Activated T-helper 2 cell treated with anti-CD3 and anti-CD28 coated beads, Interferon-gamma antibody, Interleukin-2, Interleukin-4, amounts not matched to agents 10 μg/mL and 5 μg/mL and 100 μg/mL, durations not matched to agents 14 hours and 24 hours and 36 hours (primary cell): ENCODE measurements around the gene KRTAP9-2. TPM values are rescaled to one million over a fixed set of nuclear protein-coding genes. Genes with fewer than 3 reads are reported as not detected.
"Not testable (repeated sequence)": the region's sequence is repeated elsewhere in the genome, so short reads cannot be mapped to it uniquely, and the experiment has no call there.

Experiments
- DNase-seq: peaks from one replicate; pipeline ENCODE4 v3.0.0; 2021; ENCODE audit warnings: low spot score
- H3K27ac Mint-ChIP-seq: one replicate; pipeline ENCODE4 v1.8.0; 2021; ENCODE audit warnings: mixed read lengths
- H3K27me3 Mint-ChIP-seq: one replicate; pipeline ENCODE4 v1.8.0; 2021; ENCODE audit warnings: low read depth, mixed read lengths
- H3K36me3 Mint-ChIP-seq: one replicate; pipeline ENCODE4 v1.8.0; 2021; ENCODE audit warnings: low read depth, mixed read lengths
- H3K4me1 Mint-ChIP-seq: one replicate; pipeline ENCODE4 v1.8.0; 2021; ENCODE audit warnings: low read depth, mixed read lengths
- H3K4me3 Mint-ChIP-seq: one replicate; pipeline ENCODE4 v1.8.0; 2021; ENCODE audit warnings: low read depth, mild to moderate bottlenecking, moderate library complexity, mixed read lengths
- H3K9me3 Mint-ChIP-seq: one replicate; pipeline ENCODE4 v1.8.0; 2021; ENCODE audit warnings: mixed read lengths
- intact Hi-C: fragments of 100-400 bp; cut with micrococcal nuclease; formaldehyde crosslinking; loops from one replicate; pipeline ENCODE4 v1.15.1; 2023
- total RNA-seq: library from RNA; stranded (reverse); gene quantifications from 2 replicates; pipeline ENCODE4 v1.2.3, GENCODE V29; 2022

Gene KRTAP9-2
- total RNA-seq, 1 donor from 2014 or later, result not detected

- intact Hi-C loops, result no loop called here
- H3K9me3 Mint-ChIP-seq, result no peaks in the 10 kb centered on the region
Observed at GRCh38 chr17:41251261-41251660, 24.8 kb downstream of the KRTAP9-2 start.

DNA sequence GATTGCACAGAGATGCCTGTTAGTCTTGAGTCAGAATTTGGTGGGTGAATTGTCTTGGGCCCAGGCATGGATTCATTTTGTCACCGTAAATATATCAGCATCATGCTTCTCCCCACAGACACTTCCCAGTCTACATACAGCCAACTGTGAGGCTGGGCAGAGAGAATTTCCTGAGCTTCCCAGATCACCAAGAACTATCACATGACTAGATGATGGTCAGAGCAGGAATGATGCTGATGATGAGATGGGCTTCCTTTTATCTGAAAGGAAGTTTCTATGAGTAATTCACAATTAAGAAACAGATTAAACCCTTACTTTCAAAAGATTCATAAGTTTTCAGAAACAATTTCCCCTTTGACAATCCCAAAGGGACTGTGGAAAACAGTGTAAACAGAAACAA, 28.4 kb downstream of the KRTAP9-2 start:
- Mint-ChIP-seq H3K27ac (no peak overlapping the region), H3K27me3 (peaks cover 37% of the 10 kb centered on the region), H3K9me3 (no peaks in the 10 kb centered on the region), H3K4me1 (no peaks in the 10 kb centered on the region), H3K4me3 (no peak overlapping the region), H3K36me3 (no peaks in the 10 kb centered on the region)
- intact Hi-C loops, result no loop called here
- no peak for DNase-seq

More at GRCh38 chr17:41251261-41251660, 24.8 kb downstream of the KRTAP9-2 start:
- H3K4me1 Mint-ChIP-seq, result no peaks in the 10 kb centered on the region
- DNase-seq, result no peak
- no peaks in the 10 kb centered on the region for H3K36me3 Mint-ChIP-seq
- no peak overlapping the region for H3K27ac Mint-ChIP-seq
- peaks cover 22% of the 10 kb centered on the region for H3K27me3 Mint-ChIP-seq
- H3K4me3 Mint-ChIP-seq, result no peak overlapping the region

- H3K36me3 Mint-ChIP-seq, H3K4me3 Mint-ChIP-seq, intact Hi-C loops, DNase-seq, H3K27ac Mint-ChIP-seq, H3K9me3 Mint-ChIP-seq, H3K4me1 Mint-ChIP-seq: not testable (repeated sequence)
- H3K27me3 Mint-ChIP-seq, result peaks cover 33% of the 10 kb centered on the region
Observed at GRCh38 chr17:41255381-41256290, 29.2 kb downstream of the KRTAP9-2 start, which contains the start of gene KRTAP9-9. Gene KRTAP9-9 (plus strand): TSS chr17:41255384.

GRCh38 chr17:41256291-41256685, 29.8 kb downstream of the KRTAP9-2 start:
- Mint-ChIP-seq H3K27ac (no peak overlapping the region), H3K4me1 (no peaks in the 10 kb centered on the region), H3K27me3 (peaks cover 39% of the 10 kb centered on the region), H3K36me3 (no peaks in the 10 kb centered on the region), H3K9me3 (no peaks in the 10 kb centered on the region), H3K4me3 (no peak overlapping the region)
- intact Hi-C loops, result no loop called here
- DNase-seq, result no peak

DNA sequence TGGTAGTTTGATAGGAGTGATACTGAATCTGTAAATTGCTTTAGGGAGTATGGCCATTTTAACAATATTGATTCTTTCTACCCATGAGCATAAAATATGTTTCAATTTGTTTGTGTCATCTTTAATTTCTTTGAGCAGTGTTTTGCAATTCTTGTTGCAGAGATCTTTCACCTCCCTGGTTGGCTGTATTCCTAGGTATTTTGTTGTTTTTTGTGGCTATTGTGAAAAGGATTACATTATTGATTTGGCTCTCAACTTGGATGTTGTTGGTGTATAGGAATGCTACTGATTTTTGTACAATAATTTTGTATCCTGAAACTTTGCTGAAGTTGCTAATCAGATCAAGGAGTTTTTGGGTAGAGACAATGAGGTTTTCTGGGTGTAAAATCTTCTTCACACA, 32.0 kb downstream of the KRTAP9-2 start:
- intact Hi-C loops, result no loop called here
- DNase-seq, result no peak
- H3K36me3 Mint-ChIP-seq, result no peaks in the 10 kb centered on the region
- no peaks in the 10 kb centered on the region for H3K4me1 Mint-ChIP-seq
- no peak overlapping the region for H3K4me3 Mint-ChIP-seq
- peaks cover 41% of the 10 kb centered on the region for H3K27me3 Mint-ChIP-seq
- H3K27ac Mint-ChIP-seq, result no peak overlapping the region
- no peaks in the 10 kb centered on the region for H3K9me3 Mint-ChIP-seq

DNA sequence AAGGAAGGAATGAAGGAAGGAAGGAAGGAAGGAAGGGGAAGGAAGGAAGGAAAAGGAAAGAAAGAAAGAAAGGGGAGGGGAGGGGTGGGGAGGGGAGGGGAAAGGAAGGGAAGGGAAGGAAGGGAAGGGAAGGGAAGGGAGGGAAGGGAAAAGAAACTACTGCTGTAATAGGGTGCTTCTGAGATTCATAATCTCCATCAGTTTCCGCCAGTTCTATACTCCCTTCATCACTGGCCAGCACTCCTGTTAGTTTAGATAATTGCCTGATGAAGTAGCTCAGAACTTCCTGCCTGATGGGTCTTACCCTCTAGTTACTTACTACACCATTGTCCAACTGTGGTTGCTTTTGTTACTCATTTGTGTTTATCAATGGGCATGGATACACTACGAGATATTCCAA, 36.8 kb downstream of the KRTAP9-2 start:
- intact Hi-C loops, result no loop called here

DNA sequence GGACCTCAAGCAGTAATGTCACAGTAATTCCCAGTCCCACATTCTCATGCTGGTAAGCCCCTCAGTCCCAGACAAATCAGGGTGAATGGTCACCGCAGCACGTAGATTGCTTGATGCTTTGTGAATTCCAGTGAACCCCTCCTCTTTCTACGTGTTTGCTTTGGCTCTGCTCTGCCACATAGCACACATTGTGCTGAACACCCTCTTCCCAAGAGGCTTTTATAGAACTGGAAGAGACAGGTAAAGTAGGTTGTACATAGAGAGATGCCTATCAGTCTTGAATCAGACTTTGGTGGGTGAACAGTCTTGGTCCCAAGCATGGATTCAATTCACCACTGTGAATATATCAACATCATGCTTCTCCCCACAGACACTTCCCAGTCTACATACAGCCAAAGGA, 38.2 kb downstream of the KRTAP9-2 start:
- DNase-seq, result no peak
- peaks cover 21% of the 10 kb centered on the region for H3K27me3 Mint-ChIP-seq
- no peak overlapping the region for H3K27ac Mint-ChIP-seq
- no peaks in the 10 kb centered on the region for H3K9me3 Mint-ChIP-seq
- H3K4me3 Mint-ChIP-seq, result no peak overlapping the region
- no peaks in the 10 kb centered on the region for H3K36me3 Mint-ChIP-seq
- no peaks in the 10 kb centered on the region for H3K4me1 Mint-ChIP-seq
- intact Hi-C loops, result no loop called here

More for the DNA sequence above, 36.8 kb downstream of the KRTAP9-2 start:
- no peak overlapping the region for H3K4me3 Mint-ChIP-seq
- no peaks in the 10 kb centered on the region for H3K36me3 Mint-ChIP-seq
- DNase-seq, result no peak
- H3K27me3 Mint-ChIP-seq, result peaks cover 25% of the 10 kb centered on the region
- no peaks in the 10 kb centered on the region for H3K9me3 Mint-ChIP-seq
- no peaks in the 10 kb centered on the region for H3K4me1 Mint-ChIP-seq
- H3K27ac Mint-ChIP-seq, result no peak overlapping the region

GRCh38 chr17:41265078-41265477, 38.6 kb downstream of the KRTAP9-2 start, which contains the start of gene KRTAP9-6:
Gene KRTAP9-6 (plus strand): TSS chr17:41265378. CDS start chr17:41265378, 0 bp downstream.
- Mint-ChIP-seq H3K4me1 (no peaks in the 10 kb centered on the region), H3K4me3 (no peak within 1 kb of the TSS), H3K27me3 (peaks cover 21% of the 10 kb centered on the region), H3K36me3 (no peaks in the 10 kb centered on the region), H3K9me3 (no peaks in the 10 kb centered on the region), H3K27ac (no peak within 1 kb of the TSS)
- no peak for DNase-seq
- intact Hi-C loops, result no loop called here

- H3K36me3 Mint-ChIP-seq, result no peaks in the 10 kb centered on the region
- no peaks in the 10 kb centered on the region for H3K9me3 Mint-ChIP-seq
- no peak overlapping the region for H3K27ac Mint-ChIP-seq
- H3K27me3 Mint-ChIP-seq, result peaks cover 3% of the 10 kb centered on the region
- no peak for DNase-seq
- intact Hi-C loops, result no loop called here
- H3K4me1 Mint-ChIP-seq, result no peaks in the 10 kb centered on the region
- H3K4me3 Mint-ChIP-seq, result no peak overlapping the region
Observed at GRCh38 chr17:41267711-41268110, 41.3 kb downstream of the KRTAP9-2 start.

DNA sequence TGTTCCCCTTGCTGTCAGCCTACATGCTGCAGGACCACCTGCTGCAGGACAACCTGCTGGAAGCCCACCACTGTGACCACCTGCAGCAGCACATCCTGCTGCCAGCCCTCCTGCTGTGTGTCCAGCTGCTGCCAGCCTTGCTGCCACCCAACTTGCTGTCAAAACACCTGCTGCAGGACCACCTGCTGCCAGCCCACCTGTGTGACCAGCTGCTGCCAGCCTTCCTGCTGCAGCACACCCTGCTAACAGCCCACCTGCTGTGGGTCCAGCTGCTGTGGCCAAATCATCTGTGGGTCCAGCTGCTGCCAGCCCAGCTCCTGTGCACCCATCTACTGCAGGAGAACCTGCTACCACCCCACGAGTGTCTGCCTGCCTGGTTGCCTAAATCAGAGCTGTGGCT, 44.9 kb downstream of the KRTAP9-2 start:
- H3K4me1 Mint-ChIP-seq, H3K27me3 Mint-ChIP-seq, H3K27ac Mint-ChIP-seq, DNase-seq, H3K4me3 Mint-ChIP-seq, H3K9me3 Mint-ChIP-seq, H3K36me3 Mint-ChIP-seq, intact Hi-C loops: not testable (repeated sequence)

GRCh38 chr17:41271858-41272257, 45.4 kb downstream of the KRTAP9-2 start:
- intact Hi-C loops, result no loop called here
- Mint-ChIP-seq H3K27ac (no peak overlapping the region), H3K27me3 (no peaks in the 10 kb centered on the region), H3K36me3 (no peaks in the 10 kb centered on the region), H3K4me1 (no peaks in the 10 kb centered on the region), H3K9me3 (no peaks in the 10 kb centered on the region), H3K4me3 (no peak overlapping the region)
- no peak for DNase-seq

- H3K27me3 Mint-ChIP-seq, H3K9me3 Mint-ChIP-seq, intact Hi-C loops, H3K4me3 Mint-ChIP-seq, H3K36me3 Mint-ChIP-seq, H3K27ac Mint-ChIP-seq, DNase-seq, H3K4me1 Mint-ChIP-seq: not testable (repeated sequence)
Observed at GRCh38 chr17:41275648-41276190, 49.3 kb downstream of the KRTAP9-2 start, which contains the start of gene KRTAP9-7. Gene KRTAP9-7 (plus strand): TSS chr17:41275698. CDS start chr17:41275698, 0 bp downstream.
